ENCODE results near the gene TSPYL4.

GRCh38 chr6:116277124-116277523 lies 23.2 kb upstream of the TSPYL4 start:
- TF ChIP-seq CTCF (IDR thresholded peaks at IDR 0.05 in 2 of 3, conservative IDR thresholded peaks at IDR 0.05 in 1 of 3; ENCODE audit: borderline replicate concordance in 1 of 3, insufficient read depth in 1 of 3, low read depth in 2 of 3, low read length in 2 of 3) (no peak), EGR1 (IDR thresholded peaks at IDR 0.05; ENCODE audit: low read depth) (no peak), ZNF274 (IDR thresholded peaks at IDR 0.05; ENCODE audit: low read depth, low read length) (no peak), POLR2A (IDR thresholded peaks at IDR 0.05; ENCODE audit: borderline replicate concordance, extremely low read depth, insufficient read depth, insufficient read length) (no peak), EZH2phosphoT487 (IDR thresholded peaks at IDR 0.05; ENCODE audit: borderline replicate concordance) (no peak)

Data from HCT116 (cell line).